Stimulated activated CD4-positive, alpha-beta T cell treated with anti-CD3 and anti-CD28 coated beads, Interleukin-12 subunit alpha, Interleukin-12 subunit beta, amount 100 ng/mL, for 24 hours (primary cell): ENCODE results near the gene ENO2.

Experiments
- DNase-seq, 2 experiments: peaks; one replicate each; pipeline ENCODE4 v3.0.0-alpha.2; 2020; ENCODE audit warnings: low read depth in 2 of 2

The ENO2 gene

GRCh38 chr12:6960593-6961277, 46.4 kb downstream of the ENO2 start:
- no peak for DNase-seq

- DNase-seq, result peak; percentile 86 to 94
Observed at GRCh38 chr12:6961278-6961694, 46.9 kb downstream of the ENO2 start.

- no peak for DNase-seq
Observed at GRCh38 chr12:6961695-6962284, 47.4 kb downstream of the ENO2 start.

GRCh38 chr12:6962285-6963015, 48.1 kb downstream of the ENO2 start:
- DNase-seq, result no peak

- no peak for DNase-seq
Observed at GRCh38 chr12:6963016-6963731, 48.8 kb downstream of the ENO2 start.

GRCh38 chr12:6963791-6964413, 49.5 kb downstream of the ENO2 start:
- no peak for DNase-seq

- no peak for DNase-seq
Observed at GRCh38 chr12:6964605-6965025, 50.2 kb downstream of the ENO2 start.

GRCh38 chr12:6965026-6965661, 50.8 kb downstream of the ENO2 start:
- peak; percentile 81 to 84 for DNase-seq

- no peak for DNase-seq
Observed at GRCh38 chr12:6965714-6966113, 51.3 kb downstream of the ENO2 start.

- no peak for DNase-seq
Observed at GRCh38 chr12:6966351-6966750, 52.0 kb downstream of the ENO2 start.

GRCh38 chr12:6967651-6968100, 53.3 kb downstream of the ENO2 start:
- no peak for DNase-seq

GRCh38 chr12:6968426-6968825, 54.0 kb downstream of the ENO2 start:
- DNase-seq, result no peak

GRCh38 chr12:6970096-6970527, 55.7 kb downstream of the ENO2 start:
- DNase-seq, result no peak
